Activated T-cell treated with anti-CD3 and anti-CD28 coated beads for 48 hours (primary cell): Measurements from ENCODE around the gene KCNQ5.

Experiments used
- DNase-seq: peaks from one replicate; pipeline ENCODE4 v3.0.0-alpha.2; 2020; ENCODE audit warnings: low read depth

The KCNQ5 gene

DNA sequence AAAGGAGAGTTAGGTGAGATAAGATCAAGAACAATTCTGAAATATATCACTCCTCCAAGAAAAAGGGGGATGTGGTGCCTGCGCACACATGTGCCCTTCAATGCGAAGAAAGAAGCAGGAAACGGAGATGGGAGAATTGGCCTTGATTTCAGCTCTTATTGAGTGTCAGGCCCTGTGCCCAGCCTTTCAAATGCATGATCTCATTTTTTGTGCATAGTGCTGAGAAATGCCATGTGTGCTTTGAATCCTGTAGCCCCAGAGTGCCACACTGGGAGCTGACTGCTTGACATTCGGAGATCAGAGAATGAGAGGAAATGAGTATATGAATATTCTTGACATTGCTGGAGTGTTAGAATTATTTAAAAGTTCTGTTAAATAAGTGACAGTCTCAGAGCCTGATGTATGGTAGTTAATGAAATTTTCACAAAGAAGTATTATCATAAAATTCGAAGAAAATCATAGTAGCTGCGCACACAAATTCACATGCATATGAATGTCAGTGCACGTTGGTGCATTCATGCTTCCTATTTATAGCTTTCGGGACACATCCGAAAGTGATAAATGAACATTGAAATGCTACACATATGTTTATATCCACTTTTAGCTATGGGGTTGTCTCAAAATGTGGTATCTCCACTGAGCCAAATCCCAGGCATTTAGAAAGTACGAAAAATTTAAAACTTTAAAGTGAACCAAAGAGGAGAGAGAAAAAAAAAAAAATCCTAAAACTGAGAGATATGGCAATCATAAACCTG, 172.0 kb downstream of the KCNQ5 start:
- no peak for DNase-seq

DNA sequence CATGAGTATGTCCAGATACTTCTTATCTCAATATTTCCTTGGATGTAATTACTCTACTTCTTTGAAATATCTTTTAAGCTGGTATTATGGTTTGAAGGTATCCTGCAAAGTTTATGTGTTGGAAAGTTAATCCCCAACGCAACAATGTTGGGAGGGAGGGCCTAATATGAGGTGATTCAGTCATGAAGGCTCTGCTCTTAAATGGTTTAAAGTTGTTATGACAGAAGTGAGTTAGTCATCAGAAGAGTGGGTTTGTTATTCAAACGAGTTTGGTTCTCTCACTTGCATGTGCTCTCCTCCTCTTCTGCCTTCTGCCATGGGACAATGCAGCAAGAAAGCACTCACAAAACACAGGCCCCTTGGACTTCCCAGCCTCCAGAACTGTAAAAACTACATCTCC, 176.3 kb downstream of the KCNQ5 start:
- DNase-seq: no peak

DNA sequence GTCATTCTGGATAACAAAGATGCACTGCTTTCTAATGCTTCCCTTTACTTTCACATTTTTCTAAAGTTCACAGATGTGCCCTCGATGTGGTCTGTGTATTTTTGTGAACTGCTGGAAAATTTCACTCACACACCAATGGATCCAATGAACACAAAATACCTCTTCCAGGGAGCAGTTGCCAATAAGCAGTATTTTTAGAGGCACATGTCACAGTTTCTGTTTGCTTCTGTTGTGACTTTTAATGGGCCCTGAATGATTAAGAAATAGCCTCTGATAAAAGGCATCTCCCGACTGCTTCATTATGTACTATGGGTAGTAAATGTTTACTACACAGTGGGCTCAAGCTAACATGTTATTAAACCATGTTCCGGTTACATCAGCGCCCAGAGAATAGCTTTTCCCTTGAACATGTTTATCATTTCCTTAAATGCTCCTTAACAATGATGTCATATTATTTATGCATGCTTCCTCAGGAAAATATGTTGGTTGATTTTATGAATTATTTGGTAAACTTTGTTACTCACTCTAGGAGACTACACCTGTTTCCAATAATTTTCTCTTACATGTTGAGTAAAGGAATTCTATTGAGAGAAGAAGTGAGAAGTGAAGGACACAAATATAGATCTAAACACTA, 188.0 kb downstream of the KCNQ5 start:
- DNase-seq: no peak

DNA sequence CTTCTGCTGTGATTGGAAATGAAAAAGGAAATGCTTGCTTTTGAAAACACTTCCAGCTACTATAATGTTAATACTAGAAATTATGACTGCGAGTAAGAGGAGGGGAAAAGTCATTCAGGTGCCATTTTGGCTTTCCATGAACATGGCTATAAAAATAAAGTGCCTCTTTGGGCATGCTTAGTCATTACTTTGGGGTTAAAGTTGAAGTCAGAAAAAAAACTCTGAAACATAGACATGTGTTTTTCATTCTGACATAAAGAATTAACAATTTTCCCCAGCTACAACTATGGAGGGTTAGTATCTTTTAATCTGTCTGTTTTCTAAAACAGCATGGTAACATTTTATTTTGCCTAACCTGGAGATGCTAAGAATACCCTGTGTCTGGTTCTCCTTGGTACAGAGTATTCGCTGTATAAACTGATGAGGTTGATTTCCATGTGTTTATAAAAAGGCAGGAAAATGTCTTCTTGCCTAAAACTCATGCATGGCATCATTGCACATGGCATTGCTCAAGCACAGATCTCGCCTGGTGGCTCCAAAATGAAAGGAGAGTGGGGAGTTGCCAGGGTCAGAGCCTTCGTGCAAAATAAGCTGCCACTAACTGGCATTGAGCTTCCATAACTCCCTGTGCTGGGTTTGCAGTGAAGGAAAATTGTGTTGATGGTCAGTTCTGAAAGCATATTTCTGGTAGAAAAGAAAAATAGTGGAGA, 188.9 kb downstream of the KCNQ5 start:
- no peak for DNase-seq

DNA sequence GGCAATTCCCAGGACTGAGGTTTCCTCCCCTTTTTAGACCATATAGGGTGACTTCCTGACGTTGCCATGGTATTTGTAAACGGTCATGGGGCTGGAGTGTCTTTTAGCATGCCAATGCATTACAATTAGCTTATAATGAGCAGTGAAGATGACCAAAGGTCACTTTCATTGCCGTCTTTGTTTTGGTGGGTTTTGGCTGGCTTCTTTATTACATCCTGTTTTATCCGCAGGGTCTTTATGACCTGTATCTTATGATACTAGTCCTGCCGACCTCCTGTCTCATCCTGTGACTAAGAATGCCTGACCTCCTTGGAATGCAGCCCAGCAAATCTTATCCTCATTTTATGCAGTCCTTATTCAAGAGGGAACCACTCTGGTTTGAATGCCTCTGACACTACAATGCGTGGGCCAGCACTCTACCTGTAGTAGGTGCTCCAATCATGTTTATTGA, 190.1 kb downstream of the KCNQ5 start:
- no peak for DNase-seq

DNA sequence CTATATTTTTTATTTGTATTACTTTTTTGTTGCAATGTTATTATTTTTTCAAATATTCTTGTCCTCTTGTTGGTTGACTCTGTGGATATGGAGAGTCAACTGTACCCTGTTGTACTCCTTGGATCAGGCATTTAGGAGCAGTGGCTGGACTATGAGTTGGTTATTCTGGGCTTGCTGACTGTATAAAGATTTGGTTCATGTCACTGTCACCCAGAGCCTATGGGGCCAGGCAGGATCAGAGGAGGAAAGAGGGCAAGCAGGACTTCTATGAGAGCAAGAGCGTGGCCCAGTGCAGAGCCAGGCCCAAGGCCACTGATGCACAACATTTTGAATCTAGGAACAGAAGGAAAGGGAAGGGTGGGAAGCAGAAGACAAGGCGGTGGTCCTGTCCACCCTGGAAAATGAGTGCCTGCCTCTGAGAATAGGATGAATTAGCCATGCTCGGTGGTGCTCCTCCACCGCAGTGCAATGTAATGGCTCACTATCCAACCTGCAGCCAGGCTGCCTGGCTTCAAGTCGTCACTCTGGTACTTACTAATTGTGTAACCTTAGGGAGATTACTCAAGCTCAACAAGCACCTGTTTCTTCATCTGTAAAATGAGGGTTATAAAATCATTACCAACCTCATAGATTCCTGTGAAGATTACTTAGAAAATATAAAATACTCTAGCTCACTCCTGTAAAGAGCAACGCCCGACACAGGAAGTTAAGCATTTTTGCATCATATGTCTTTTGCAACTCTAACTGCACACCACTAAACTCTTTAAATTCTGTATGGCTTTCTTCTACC, 192.1 kb downstream of the KCNQ5 start:
- no peak for DNase-seq

DNA sequence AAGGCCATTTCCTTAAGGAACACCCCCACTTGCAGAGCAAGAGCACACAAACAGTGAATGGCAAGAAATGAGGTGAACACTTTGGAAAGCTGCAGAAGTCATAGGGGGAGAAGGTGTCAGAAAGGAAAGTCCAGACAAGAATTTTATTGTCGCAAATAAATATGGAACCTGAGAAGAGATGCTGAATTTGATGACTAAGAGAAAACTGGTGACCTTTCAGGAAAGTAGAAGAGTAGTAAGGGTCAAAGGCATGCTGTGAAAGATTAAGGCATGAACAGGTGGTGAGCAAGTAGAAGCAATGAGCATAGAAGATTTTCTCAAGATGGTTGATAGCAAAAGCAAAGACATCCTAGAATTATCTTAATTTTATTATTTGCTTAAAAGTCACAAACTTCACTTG, 194.2 kb downstream of the KCNQ5 start:
- DNase-seq: no peak

DNA sequence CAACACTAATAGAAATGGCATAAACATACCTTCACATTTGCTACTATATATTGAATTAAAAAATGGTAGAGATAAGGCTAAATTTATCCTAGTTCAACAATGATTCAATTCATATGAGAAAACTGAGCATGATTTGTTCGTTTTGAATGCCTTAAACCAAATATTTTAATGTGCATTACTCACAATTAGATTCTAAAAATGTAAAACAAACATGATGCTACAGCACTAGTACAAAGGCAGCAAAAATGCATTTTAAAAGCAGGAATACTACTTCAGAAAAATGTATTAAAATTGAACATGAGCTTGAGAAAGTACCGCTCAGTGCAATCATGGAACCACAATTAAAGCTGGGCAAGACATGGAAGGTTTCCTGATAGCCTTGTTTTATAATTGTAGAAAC, 195.3 kb downstream of the KCNQ5 start:
- no peak for DNase-seq

DNA sequence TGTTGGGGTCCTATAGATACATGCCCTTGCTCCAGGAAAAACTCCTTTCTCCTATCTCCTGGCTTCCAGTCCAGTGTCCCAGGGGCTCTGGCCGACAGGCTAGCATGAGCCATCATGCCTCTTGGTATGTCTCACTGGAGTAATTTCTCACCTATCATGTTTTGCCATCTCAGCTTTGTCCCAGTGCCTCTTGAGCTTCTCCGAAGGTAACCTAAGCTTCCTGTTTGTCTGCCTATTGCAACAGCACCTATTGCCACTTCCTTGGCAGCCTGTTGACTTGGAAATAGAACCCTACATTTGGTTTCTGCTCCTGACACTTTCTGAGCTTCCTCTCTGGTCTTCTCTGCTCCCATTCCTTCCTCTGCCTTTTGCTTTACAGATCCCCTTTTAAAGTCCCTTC, 197.7 kb downstream of the KCNQ5 start:
- DNase-seq: no peak

DNA sequence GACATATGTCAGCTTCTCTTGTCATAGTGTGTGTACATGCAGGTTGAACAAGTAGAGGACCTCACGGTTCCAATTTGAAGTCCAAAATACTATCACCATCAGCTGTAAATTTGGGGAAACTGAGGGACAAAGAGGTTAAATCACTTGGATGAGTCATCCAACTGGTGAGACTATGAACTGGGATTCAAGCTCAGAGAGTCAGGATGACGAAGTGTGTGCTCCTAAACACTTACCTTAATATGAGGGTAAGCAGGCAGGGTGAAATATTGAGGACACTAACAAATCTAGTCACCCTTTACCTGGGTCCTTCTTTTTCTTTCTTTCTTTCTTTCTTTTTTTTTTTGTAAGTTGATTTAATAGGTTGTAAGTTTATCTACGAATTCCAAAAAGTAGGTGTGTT, 198.3 kb downstream of the KCNQ5 start:
- DNase-seq: no peak

DNA sequence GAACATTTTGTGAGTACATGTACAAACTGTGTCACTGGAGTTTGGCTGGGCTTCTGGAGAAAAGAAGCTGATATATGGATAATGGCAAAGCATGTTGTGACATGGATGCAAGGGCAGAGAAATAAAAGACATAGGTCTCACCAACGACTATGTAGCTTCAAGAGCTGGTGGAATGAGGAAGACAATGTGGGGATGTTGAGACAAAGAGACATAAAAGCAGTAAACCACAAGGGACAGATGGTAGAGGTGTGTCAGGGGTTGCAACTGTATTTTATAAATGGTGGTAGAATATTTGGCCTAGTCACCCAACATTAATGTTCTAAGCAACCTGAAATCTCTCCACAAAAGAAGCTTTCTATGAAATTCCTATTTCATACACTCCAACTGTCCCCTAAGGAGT, 199.0 kb downstream of the KCNQ5 start:
- DNase-seq: no peak

DNA sequence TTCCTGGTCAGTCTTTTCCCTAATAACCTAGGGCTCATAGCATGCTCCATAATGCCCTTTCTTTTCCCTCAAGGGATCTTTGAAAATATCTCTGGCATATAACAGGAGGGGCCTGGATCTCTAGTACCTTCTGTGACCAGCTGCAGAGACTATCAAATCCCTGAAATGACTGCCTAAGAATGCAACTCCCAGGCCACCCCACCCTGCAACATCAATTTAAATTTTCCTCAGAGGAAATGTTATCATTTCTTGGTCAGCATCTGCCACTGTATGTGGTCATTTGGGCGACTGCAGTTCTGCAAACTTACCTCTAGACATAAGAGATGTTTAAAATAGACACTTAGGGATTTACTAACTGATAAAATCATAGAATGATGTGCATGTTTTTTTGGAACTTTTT, 200.2 kb downstream of the KCNQ5 start:
- DNase-seq: no peak

DNA sequence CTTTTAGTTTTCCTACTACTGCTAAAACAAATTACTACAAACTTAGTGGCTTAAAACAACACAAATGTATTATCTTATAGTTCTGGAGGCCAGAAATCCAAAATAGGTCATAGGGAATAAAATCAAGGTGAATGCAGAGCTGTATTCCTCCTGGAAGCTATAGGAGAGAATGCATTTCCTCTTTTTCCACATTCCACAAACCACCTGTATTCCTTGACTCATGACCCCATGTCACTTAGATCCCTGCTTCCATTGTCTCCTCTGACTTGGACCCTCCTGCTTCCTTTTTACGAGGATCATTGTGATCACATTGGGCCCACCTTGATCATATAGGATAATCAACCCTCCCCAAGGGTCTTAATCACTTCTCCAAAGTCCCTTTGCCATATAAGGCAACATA, 200.8 kb downstream of the KCNQ5 start:
- DNase-seq: no peak

DNA sequence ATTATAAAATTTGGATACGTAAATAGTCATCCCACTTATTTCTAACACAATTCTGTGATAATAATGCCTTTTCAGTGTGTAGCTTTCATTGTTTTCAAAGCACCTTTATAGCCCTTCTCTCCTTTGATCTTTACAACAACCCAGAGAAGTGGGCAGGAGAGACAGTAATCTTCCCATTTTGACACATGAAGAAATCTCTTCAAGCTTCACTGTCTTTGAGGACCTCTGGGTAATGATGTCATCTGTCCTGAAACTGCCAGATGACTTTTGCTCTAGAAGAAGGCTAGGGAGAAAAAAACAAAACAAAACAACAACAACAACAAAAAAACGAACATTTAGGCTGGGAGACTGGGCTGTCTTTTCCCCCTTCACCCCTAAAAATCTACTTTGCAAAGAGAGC, 203.0 kb downstream of the KCNQ5 start:
- DNase-seq: no peak

DNA sequence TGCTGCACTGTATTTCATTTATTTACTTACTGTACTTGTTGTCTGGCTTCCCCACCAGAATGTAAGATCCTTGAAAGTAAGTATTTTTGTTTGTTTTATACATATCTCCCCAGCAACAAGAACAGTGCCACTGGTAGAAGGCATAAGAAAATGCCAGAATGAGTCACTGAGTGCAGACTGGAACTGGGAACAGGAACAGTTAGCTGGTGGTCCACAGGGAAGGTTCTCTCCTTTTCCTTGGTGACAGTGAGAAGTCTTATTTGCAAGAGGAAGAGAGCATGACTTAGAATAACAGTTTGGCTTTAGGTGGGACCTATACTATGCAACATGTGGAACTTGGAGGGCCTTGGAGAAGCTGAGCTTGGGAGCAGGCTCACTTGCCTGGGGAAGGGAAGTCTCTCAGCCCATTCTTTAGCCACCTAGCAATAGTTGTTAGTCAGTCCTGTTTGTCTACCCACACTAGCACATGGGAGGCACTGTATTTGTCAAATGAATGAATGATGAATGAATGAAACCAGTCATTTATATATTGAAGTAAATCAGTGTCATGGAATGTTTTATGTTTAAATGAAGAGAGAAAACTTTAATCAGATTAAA, 203.5 kb downstream of the KCNQ5 start:
- no peak for DNase-seq

DNA sequence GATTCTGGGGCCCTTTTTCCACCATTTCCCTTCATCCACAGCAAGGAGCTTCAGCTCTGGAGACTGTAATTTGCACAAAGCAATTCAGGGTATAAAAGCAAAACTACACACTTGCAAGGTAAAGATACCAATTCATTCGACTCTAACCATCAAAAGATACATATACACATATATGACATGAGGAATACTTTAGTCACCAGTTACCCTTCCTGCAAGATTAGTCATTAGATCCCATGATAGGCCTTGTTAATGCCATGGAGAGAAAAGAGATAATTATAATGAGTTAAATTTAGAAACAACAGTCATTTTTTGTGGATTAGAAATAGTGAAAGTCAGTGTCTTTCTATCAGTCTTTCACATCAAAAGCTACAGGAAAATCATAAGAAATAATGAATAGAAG, 204.2 kb downstream of the KCNQ5 start:
- DNase-seq: no peak

DNA sequence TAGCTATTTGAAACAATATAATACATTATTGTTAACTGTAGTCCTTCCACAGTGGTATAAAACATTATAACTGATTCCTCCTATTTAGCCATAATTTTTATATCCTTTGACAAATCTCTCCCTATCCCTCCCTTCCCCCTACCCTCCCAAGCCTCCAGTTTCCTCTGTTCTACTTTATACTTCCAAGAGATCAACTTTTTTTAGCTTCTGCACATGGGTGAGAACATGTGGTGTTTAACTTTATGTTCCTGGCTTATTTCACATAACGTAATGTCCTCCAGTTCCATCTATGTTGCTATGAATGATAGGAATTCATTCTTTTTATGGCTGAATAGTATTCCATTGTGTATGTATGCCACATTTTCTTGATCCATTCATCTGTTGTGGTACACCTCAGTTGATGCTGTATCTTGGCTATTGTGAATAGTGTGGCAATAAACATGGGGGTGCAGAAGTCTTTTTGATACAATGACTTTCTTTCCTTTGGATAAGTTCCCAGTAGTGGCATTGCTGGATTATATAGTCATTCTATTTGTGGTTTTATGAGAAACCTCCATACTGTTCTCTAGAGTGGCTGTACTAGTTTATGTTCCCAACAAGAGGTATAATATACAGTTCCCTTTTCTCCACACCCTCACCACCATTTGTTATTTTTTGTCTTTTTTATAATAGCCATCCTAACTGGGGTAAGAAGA, 205.0 kb downstream of the KCNQ5 start:
- no peak for DNase-seq

DNA sequence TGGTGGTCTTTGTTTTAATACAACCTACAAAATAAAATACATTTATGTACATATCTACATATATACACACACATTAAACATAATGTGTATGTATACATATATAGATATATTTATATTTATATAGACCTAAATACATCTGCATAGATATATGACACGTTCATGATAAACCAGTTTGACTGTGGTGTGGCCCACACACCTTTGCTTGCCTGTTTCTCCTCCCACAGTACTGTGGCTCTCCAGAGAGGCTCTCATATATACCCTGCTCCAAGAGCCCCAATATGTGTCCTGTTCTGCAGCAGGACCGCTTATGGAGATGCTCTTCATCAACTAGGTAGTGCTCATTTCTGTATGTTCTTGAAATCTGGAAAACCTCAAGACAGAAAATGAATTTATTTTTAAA, 207.0 kb downstream of the KCNQ5 start:
- no peak for DNase-seq

DNA sequence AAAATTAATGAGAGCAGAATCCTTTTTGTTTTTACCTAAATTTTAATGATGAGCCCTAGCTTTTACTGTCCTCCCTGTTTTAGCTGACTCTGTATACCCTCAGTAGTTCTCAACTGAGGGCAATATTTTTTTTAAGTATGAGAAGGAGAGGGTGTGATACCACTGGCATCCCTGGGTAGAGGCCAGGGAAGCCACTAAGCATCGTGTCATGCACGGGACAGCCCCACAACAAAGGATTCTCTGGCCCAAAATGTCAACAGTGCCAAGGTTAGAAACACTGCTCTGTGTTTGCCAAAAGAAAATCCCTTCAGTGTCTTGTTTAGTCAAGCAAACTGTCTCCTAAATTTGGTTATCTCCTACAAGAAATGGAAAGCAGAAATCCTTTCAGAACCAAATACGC, 210.4 kb downstream of the KCNQ5 start:
- no peak for DNase-seq

DNA sequence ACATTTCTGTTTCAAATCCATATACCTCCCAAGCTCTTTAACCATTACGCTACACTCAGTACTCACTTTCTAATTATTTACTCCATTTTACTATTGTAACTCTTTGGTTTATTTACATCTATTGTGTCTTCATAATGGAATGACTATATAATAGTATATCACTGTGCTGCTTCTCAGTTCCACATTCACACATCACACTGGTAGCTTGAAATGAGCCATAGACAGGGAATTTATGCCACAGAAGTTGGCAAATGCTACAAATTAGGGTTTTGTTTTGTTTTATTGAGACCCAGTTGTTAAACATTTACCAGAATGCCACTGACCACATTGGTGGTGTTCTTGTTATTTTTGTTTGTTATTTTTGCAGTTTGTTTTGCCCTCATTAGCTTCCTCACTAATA, 213.9 kb downstream of the KCNQ5 start:
- no peak for DNase-seq

DNA sequence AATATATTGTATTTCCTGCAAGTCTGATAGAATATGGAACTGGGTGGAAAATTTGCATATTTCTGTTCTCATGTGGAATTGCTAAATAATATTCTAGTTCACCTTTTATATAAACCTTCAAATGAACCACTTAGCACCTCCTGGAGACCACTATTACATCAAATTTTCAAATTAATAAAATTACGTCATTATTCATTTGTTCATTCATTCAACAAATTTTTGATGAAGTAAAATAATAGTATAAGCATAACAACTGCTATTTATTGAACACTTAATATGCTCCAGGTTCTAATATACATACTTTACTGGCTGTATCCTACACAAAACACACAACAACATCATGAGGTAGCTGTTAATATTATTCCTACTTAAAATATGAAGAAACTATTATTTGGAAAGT, 215.1 kb downstream of the KCNQ5 start:
- no peak for DNase-seq

DNA sequence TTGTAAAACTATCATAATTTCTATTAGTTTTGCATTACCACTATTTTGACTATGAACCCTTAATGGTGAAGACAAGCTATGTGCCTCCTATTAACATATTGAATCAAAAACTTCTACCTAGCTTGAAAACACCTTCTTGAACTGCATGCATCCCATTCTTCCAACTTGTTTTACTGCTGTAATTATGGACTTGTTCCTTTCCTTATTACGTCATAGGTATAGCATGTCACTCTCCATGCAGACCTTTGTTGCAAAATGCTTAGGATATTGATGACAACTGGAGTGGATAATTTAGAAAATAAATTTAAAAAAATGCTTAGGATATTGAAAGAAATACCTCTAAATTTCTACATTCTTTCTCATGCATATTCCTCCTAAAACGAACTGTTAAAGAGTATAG, 219.3 kb downstream of the KCNQ5 start:
- no peak for DNase-seq
